Transverse colon (tissue), 4 donors: ENCODE results near the gene GNAO1.

Source experiments
- CTCF ChIP-seq, 5 experiments: fragments of 200-600 bp in 3 of 5; fragments of 450-650 bp in 2 of 5; sonication (generic) in 3 of 5; IDR thresholded peaks; 1 replicate in 2 of 5; 2 replicates in 3 of 5; pipeline ENCODE4 v1.5.1; 2016 to 2017; ENCODE audit warnings: antibody characterized with exemption in 5 of 5, inconsistent platforms in 3 of 5, mild to moderate bottlenecking in 2 of 5, moderate library complexity in 1 of 5
- EP300 ChIP-seq: sonication (generic); formaldehyde crosslinking; IDR thresholded peaks from one replicate; pipeline ENCODE4 v1.6.1; 2017; ENCODE audit warnings: antibody characterized with exemption, low read depth
- POLR2A ChIP-seq: fragments of 450-650 bp; IDR thresholded peaks from one replicate; pipeline ENCODE4 v1.6.1; 2016; ENCODE audit warnings: antibody characterized with exemption, mild to moderate bottlenecking, moderate library complexity
- POLR2AphosphoS5 ChIP-seq, 3 donors: sonication (generic); formaldehyde crosslinking; IDR thresholded peaks; one replicate each; pipeline ENCODE4 v1.6.1; 2016; ENCODE audit warnings: antibody characterized with exemption in 3 of 3

- TF ChIP-seq CTCF (IDR thresholded peaks at IDR 0.05): no peak
- no peak for TF ChIP-seq EP300
- no peak for TF ChIP-seq POLR2A
- no peak for TF ChIP-seq POLR2AphosphoS5 (IDR thresholded peaks at IDR 0.05)
These were observed 6.1 kb downstream of the GNAO1 start for GRCh38 chr16:56197192-56197992.
